ENCODE data around the gene CAPNS1. TPM values are rescaled to one million over a fixed set of nuclear protein-coding genes. Genes with fewer than 3 reads are reported as not detected.
A peak's percentile ranks its signal among the peaks of the same experiment; 100 is the strongest.

The CAPNS1 gene
- total and polyA plus RNA-seq, 2 of the 13 experiments (the other 11 are each of a cell fraction or from before 2014, with no cell fraction given), result 322 to 526 TPM

- TF ChIP-seq ZBTB14 (CRISPR knock-in tag; IDR thresholded peaks at IDR 0.05) (no peak), PAF1 (CRISPR knock-in tag; IDR thresholded peaks at IDR 0.05) (no peak), RBFOX2 (IDR thresholded peaks at IDR 0.05; ENCODE audit: low read depth, low read length) (peak; percentile 91), HNRNPH1 (optimal IDR thresholded peaks at IDR 0.05; ENCODE audit: low read depth, low read length) (peak; percentile 42), HNF4G (IDR thresholded peaks at IDR 0.05; ENCODE audit: borderline replicate concordance, low read depth, low read length) (no peak), HNF4G (CRISPR knock-in tag; IDR thresholded peaks at IDR 0.05; ENCODE audit: borderline replicate concordance, low read depth) (peak; percentile 79), MED1 (CRISPR knock-in tag; IDR thresholded peaks at IDR 0.05) (peak; percentile 82), ZFP91 (CRISPR knock-in tag; IDR thresholded peaks at IDR 0.05; ENCODE audit: borderline replicate concordance) (peak; percentile 89), JARID2 (CRISPR knock-in tag; IDR thresholded peaks at IDR 0.05; ENCODE audit: insufficient replicate concordance) (no peak), BHLHE40 (IDR thresholded peaks at IDR 0.05; ENCODE audit: low read length) (no peak), MTA3 (CRISPR knock-in tag; IDR thresholded peaks at IDR 0.05) (no peak), ZNF775 (CRISPR knock-in tag; IDR thresholded peaks at IDR 0.05; ENCODE audit: borderline replicate concordance) (0 out of 2 replicates have a peak, but pooled peaks have one; percentile 49), ZNF644 (CRISPR knock-in tag; IDR thresholded peaks at IDR 0.05; ENCODE audit: low read depth) (no peak), SUZ12 (IDR thresholded peaks at IDR 0.05; ENCODE audit: low read depth, low read length) (no peak), ZC3H13 (CRISPR knock-in tag; IDR thresholded peaks at IDR 0.05) (peak; percentile 99), FOXO1 (CRISPR knock-in tag; IDR thresholded peaks at IDR 0.05) (peak; percentile 52; the same call in 1 of the 2 replicates), ZNF761 (CRISPR knock-in tag; conservative IDR thresholded peaks at IDR 0.05) (peak; percentile 67; the same call in 1 of the 2 replicates), MAF1 (CRISPR knock-in tag; IDR thresholded peaks at IDR 0.05; ENCODE audit: borderline replicate concordance) (0 out of 2 replicates have a peak, but pooled peaks have one; percentile 71), ZNF687 (CRISPR knock-in tag; IDR thresholded peaks at IDR 0.05) (peak; percentile 84), ZNF263 (CRISPR knock-in tag; IDR thresholded peaks at IDR 0.05) (no peak; the same call in 1 of the 2 replicates), HNRNPL (IDR thresholded peaks at IDR 0.05; ENCODE audit: low read depth, low read length) (no peak), TEAD3 (CRISPR knock-in tag; optimal IDR thresholded peaks at IDR 0.05; ENCODE audit: borderline replicate concordance) (peak; percentile 73), REL (CRISPR knock-in tag; conservative IDR thresholded peaks at IDR 0.05) (0 out of 2 replicates have a peak, but pooled peaks have one; percentile 33), ELF1 (CRISPR knock-in tag; IDR thresholded peaks at IDR 0.05) (no peak; the same call in 1 of the 2 replicates)
These were observed at the start of gene CAPNS1 (continued) for GRCh38 chr19:36139473-36140303.

Data from HepG2 (cell line).